Measurements from ENCODE around the gene C18orf32.

DNA sequence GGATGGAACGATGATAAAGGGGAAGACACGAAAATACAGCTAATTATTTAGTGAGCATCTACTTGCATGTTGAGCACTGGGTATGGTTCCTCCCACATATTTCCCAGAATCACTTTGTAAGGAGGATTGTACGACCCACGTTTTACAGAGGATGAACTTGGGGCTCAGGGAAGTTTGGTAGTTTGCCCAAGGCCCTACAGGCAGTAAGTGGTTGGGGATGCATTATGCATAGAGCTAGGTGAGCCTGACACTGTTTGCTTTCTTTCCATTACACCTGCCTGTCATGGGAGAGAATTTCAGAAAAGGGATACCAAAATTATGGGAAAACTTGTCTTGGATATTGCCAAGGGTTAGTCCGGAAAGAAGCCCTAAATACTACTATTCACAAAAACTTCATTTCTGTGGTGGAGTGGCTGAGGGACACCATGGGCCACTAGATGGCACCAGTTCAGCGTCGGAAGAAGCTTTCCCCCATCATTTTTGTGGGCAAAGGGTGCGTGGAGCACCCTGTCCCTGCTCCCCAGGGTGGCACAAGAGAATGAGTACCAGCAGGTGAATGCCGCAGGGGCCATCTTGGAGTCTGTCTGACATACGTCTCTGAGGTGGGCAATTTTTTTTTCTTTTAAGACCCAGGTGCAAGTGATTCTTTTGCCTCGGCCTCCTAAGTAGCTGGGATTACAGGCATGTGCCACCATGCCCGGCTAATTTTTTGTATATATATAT is 23.5 kb upstream of the C18orf32 start:
- no peak for TF ChIP-seq SP1 (IDR thresholded peaks at IDR 0.05)
- TF ChIP-seq SUZ12 (IDR thresholded peaks at IDR 0.05): no peak
- TF ChIP-seq FOXK2 (IDR thresholded peaks at IDR 0.05): no peak
- TF ChIP-seq BHLHE40 (IDR thresholded peaks at IDR 0.05; ENCODE audit: borderline replicate concordance): no peak
- TF ChIP-seq CTBP1 (IDR thresholded peaks at IDR 0.05; ENCODE audit: borderline replicate concordance): no peak
